CD1c-positive myeloid dendritic cell (primary cell): Measurements from ENCODE around the gene ANKRD27.

Source experiments
- DNase-seq: peaks from one replicate; pipeline ENCODE4 v3.0.0-alpha.2; 2016; ENCODE audit errors: extremely low spot score

ANKRD27 gene

DNA sequence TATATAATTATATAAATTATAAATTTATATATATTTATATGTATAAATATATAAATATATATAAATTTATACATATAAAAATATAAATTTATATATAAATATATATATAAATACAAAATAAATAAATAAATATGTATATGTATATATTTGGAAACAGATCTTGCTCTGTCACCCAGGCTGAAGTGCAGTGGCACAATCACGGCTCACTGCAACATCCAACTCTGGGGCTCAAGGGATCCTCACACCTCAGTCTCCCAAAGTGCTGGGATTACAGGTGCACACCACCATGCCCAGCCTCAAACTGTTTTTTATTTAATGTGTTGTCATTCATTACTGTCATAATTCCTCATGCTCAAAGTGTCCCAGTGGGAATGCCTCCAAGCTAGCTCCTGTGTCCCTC, 119.2 kb downstream of the ANKRD27 start:
- DNase-seq: no peak

DNA sequence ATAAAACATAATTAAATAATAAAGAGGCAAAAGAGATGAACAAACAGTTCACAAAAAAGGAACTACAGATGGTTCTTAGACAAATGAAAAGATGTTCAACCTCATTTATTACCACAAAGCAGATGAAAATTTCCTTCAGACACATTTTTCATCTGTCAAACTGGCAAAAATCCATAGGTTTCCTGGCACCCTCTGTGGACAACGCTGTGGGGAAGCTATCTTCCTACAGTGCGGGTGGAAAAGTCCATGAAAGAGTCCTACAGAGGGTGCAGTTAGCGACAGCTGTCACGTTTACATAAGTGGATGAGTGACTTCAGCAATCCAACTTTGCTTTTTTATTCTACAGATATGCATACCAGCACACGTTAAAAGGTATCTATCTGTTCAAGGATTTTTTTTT, 124.3 kb downstream of the ANKRD27 start:
- DNase-seq: no peak
